ELF-1 (cell line): ENCODE results near the gene TMPRSS9.

Experiments used
- DNase-seq: peaks from one replicate; pipeline ENCODE4 v3.0.0-alpha.2; 2016; ENCODE audit warnings: low read depth, low spot score

Gene TMPRSS9

DNA sequence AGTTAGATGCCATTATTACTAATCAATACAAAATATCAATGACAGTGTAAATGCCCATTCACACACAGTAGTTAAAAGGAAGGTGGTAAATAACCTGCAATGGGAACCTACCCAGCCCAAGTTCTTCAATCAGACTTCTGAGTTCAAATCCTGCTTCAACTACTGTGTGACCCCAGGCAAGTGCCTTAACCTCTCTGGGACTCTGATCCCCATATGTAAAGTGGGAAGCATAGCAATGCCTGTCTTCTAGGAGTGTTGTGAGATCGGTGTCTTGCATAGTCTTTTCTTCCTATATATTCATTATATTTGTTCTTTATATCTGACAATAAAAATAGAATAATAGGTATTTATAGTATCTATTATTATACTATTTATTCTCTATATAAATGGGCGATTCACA lies 60.4 kb downstream of the TMPRSS9 start:
- DNase-seq, result no peak

DNA sequence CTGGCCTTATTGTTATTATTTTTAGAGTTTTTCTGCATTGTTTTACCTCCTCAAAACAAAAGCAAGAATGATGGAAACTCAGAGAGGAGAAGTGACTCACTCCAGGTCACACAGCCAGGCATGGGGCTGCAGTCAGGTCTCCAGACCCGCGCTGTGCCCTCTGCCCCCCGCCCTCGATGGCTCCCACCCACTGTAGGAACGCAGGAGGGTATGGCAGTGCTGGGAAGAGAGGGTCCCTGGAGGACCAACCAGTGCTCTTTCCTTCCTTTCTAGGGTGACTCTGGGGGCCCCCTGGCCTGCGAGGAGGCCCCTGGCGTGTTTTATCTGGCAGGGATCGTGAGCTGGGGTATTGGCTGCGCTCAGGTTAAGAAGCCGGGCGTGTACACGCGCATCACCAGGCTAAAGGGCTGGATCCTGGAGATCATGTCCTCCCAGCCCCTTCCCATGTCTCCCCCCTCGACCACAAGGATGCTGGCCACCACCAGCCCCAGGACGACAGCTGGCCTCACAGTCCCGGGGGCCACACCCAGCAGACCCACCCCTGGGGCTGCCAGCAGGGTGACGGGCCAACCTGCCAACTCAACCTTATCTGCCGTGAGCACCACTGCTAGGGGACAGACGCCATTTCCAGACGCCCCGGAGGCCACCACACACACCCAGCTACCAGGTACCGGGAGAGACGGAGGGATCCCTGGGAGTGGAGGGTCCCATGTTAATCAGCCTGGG lies 61.7 kb downstream of the TMPRSS9 start:
- no peak for DNase-seq

DNA sequence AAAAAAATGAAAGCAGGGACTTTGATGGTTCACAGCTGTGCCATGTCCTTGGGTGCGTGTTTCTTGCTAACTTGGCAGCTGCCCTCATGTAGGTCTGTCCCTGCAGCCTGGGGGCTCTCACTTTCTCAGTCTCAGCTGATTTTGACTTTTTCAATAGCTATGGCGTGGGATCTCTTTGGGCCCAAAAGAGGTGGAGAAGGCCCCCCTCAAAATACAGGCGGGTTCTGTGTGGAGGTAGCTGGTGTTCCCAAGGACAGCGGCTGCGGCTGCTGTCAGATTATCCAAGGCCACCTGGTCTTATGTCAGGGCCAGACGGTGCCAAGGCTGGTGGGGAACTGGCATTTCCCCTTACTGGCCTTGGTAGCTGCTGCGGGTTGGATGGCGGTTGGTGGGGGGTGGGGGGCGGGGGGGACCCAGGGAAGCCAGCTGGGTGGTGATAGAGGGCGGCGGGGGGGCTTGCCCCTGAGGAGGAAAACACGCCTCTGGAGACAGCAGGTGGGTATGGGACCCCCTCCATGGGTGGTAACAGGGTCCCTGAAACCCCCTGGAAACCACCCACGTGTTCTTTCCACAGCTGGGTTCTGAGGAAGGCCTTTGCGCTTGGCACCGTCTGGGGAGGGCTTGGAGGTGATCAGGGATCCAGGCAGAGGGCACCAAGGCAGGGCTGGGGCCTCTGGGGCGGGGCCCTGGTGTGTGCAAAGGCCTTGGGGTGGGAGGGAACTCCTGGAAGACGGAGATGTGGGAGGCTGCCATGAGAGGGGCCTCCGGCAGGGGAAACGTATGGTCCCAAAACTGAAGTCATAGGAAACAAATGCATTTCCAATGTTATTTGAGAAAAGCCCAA lies 63.2 kb downstream of the TMPRSS9 start:
- no peak for DNase-seq

DNA sequence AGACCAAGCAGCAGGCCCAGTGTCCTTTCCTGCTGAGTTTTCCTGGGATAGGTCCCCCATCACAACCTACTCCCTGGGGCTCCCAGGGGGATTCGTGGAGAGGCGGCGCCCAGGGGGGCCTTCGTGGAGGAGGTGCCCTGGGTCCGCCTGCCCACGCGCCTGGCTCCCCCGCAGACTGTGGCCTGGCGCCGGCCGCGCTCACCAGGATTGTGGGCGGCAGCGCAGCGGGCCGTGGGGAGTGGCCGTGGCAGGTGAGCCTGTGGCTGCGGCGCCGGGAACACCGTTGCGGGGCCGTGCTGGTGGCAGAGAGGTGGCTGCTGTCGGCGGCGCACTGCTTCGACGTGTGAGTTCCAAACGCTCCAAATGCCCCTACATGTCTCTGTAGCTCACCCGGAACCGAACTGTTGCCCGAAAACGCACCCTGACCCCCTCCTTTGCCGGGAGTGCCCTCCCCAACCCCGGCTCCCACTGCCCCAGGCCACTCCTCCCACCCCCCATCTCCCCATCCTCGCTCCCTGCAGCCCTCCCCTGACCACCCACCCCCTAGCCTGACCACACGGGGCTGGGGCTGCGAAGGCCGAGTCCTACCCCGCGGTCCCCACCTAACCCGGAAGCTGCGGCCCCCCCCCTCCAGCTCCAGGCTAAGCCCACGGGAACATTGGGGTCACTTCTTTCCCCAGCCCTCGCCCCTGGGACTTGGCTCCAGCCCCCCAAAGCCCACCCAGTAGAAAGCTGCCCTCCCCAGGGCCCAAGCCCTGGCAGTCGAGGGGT lies 64.0 kb downstream of the TMPRSS9 start:
- no peak for DNase-seq

GRCh38 chr19:2424686-2425621 lies 64.9 kb downstream of the TMPRSS9 start:
- peak; percentile 81 for DNase-seq

GRCh38 chr19:2425622-2426581 lies 65.8 kb downstream of the TMPRSS9 start:
- peak; percentile 40 for DNase-seq

DNA sequence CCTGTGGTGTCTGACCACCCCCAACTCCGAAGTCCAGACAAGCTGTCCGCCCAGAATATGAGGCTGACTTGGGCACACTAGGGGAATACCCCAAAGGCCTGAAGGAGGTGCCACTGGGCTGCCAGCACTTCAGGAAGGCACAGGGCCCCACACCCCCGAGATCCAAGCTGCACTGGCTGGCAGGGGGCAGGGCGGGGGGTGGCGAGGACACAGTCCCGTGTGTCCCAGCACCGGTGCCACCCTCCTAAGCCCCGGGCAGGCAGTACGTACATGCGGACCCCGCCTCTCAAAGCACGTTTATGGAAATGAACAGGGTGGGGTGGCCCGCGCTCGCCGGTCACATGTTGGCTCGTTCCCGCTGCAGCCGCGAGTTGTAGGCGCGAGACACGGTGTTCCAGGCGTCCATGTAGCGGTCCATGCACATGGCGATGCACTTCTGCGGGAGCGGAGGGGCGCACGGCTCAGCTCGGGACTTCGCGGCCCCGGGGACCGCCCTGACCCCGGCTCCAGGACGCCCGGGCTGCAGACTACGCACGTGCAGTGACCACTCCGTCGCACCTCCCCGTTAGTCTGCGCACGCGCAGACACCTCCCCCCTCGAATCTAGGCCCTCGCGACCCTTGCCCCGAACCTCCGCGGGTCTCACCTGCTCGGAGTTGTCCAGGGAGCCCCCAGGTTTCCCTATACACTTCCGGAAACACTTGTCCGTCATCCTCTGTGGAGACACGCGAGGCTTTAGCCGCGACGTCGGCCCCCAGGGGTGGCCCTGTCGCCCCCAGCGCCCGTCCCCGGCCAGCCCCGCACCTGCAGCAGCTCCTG lies 66.8 kb downstream of the TMPRSS9 start:
- peak; percentile 80 for DNase-seq

DNA sequence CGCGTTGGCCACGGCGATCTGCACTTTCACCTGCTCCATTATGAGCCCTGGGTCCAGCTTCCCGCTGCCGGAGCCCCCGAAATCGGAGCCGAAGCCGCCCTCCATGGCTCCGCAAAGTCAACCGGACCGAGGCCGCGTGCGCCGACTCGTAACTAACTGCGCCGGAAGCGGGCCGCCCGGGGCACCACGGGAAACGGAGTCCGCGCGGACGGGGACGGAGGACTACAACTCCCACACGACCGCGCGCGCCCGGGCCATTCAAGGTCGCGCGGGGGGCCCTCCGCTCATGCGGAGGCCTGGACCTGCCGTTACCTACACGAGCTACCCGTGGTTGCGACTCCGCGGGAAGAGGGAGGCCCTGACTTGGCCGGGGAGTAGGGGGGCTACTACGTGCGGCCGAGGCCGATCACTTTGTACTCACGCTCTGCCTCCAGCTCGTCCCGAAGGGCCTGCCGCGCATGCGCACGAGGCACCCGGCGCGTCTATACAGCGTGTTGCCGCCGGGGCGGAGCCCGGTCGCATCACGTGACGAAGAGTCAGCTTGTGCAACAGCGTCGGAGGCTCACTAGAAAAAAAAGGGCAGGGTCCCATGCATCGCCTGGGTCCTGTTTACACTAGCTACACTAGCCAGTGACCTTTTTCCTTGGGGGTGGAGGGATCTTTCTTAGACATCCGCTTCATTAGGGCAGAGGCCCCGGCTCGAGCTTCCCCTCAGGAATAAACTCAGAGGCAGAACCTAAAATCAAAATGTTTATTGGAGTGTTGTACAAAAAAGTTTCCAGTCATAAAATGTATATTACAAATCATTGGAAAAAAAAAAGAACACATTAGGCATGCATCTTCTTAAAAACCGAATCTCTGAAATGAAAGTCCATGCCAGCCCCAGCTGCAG lies 67.6 kb downstream of the TMPRSS9 start, which contains the start of gene TIMM13:
TIMM13 (minus strand) TSS at position 158 of the 892 bp plus-strand sequence; CDS start at position 105, 53 bp downstream.
- peak; percentile 99 for DNase-seq

DNA sequence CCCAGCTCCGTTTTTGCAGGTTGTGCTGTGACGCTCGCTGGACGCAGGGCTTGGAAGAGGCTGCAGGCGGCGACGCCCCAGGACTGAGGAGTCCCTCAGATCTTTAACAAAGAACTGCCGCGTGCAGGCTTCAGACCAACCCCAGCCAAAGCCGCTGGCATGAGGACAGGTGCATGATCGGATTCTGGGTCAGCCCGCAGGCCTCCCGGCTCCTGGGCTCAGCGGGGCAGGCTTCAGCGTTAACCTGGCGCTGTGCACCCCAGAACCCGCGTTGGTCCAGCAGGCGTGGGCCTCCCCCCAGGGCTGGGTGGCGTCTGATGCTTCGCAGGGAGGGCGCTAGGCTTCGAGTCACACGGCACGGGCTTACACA lies 68.2 kb downstream of the TMPRSS9 start:
- DNase-seq, result peak; percentile 79

DNA sequence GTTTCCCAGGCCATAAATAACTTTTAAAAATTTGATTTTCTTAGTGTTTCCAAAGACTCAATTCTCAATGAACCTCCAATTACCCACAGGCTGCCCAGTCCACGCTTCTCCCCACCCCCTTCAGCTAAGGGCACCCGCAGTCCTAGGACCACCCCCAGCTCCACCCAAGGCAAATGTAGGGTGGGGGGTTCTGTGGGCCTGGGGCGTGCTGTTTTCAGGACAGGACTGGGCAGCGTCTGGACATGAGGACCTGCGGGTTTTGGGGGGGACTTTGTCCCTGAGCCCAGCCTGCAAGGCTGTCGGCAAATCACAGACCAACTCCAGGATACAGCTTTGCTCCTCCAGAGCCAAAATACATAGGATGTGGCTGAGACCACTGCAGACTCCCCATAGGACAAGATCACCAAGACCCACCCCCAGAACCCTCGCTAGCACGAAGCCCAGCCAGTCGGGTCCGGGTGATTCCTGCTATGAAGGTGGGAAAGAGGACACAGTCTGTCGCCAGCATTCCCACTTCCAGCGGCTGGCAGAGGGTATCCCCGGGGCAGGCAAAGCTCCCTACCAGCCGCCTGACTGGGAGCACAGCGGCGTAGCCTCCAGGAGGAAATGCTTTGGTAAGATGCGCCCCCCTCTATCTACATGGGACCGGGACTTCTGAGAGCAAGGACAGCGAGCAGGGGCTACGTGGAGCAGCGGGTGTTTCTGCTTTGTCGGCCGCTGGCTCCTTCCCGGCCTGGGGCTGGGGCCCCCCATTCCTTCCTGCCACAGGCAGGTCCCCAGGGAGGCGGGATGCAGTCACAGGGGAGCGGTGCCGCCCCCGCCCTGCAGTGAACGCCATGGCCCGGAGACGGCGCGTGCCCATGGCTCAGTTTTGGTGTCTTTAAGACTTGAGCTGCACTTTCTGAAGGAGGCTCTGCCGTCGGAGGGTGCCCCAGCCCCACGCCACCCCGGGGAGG lies 69.0 kb downstream of the TMPRSS9 start:
- peak; percentile 44 for DNase-seq

- peak; percentile 56 for DNase-seq
Observed at GRCh38 chr19:2429917-2430535, 70.0 kb downstream of the TMPRSS9 start.

DNA sequence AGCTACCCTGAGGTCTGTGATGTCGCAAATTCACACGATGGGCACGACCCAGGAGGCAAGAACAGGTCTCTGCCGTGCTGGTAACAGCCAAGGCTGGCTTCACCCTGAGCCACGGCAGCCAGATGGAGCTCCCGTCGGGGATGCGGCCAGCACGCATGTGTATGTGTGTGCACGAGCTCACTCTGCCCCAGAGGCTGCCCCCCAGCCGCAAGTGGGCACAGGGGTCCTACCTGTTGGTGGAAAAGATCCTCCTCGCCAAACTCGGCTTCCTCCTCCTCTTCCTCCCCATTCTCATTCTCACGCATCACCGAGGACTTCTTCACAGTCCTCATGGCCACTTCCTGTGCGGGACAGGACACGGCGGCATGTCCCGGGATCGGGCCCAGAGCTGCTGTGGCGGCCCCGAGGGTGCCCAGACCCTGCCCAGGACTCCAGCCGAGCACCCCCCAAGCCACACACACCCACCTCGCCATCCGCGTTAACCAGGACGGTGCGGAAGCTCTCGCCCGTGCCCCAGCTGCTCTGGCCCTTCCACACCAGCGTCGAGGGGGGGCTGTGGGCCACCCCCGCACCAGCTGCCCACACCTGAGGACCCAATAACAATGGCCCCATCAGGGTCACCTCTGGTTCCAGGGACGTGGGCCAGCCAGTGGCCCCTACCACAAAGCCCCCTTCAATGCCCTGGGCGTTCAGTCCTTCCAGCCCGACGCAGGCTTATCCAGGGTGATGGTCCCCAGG lies 71.4 kb downstream of the TMPRSS9 start:
- no peak for DNase-seq

GRCh38 chr19:2432131-2432848 lies 72.2 kb downstream of the TMPRSS9 start:
- no peak for DNase-seq

- no peak for DNase-seq
Observed at GRCh38 chr19:2433854-2434253, 73.8 kb downstream of the TMPRSS9 start.

DNA sequence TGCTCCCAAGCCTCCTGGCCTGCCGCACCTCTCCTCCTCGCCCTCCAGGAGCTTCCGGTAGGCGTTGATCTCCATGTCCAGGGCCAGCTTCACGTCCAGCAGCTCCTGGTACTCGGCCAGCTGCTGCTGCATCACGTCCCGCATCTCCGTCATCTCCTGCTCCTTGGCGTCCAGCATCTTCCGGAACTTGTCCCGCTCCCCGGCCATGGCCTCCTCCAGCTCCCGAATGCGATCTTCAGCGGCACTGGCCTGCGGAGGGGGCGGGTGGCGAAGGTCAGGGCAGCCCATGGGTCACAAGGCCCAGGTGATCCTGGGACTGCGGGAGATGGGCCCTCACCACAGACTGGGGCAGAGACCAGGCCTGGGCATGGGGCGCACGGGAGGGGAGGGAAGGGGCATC lies 74.2 kb downstream of the TMPRSS9 start:
- no peak for DNase-seq
